ENCODE results near the gene ENOPH1.

DNA sequence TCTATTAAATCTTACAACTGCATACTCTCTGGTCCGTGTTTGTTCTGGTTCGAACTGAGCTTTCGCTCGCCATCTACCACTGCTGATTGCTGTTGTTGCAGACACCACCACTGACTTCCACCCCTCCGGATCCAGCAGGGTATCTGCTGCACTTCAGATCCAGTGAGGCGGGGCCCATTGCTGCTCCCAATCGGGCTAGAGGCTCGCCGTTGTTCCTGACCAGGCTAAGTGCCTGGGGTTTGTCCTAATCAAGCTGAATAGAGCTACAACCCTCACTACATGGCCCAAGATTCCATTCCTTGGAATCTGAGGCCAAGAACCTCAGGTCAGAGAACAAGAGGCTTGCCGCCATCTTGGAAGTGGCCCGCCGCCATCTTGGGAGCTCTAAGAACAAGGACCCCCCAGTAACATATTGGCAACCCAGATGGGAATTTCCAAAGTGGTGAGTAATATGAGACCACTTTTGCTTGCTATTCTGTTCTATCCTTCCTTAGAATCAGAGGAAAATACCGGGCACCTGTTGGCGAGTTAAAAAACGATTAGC is 43.3 kb downstream of the ENOPH1 start:
- TF ChIP-seq, protein P1, sequence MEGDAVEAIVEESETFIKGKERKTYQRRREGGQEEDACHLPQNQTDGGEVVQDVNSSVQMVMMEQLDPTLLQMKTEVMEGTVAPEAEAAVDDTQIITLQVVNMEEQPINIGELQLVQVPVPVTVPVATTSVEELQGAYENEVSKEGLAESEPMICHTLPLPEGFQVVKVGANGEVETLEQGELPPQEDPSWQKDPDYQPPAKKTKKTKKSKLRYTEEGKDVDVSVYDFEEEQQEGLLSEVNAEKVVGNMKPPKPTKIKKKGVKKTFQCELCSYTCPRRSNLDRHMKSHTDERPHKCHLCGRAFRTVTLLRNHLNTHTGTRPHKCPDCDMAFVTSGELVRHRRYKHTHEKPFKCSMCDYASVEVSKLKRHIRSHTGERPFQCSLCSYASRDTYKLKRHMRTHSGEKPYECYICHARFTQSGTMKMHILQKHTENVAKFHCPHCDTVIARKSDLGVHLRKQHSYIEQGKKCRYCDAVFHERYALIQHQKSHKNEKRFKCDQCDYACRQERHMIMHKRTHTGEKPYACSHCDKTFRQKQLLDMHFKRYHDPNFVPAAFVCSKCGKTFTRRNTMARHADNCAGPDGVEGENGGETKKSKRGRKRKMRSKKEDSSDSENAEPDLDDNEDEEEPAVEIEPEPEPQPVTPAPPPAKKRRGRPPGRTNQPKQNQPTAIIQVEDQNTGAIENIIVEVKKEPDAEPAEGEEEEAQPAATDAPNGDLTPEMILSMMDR (conservative IDR thresholded peaks at IDR 0.05; ENCODE audit: low read length): no peak
- TF ChIP-seq EZH2phosphoT487 (IDR thresholded peaks at IDR 0.05; ENCODE audit: borderline replicate concordance): no peak

All from Loucy (cell line).